Transverse colon (tissue), 4 donors: ENCODE data around the gene CCDC60.

Experiments used
- POLR2AphosphoS5 ChIP-seq, 3 donors: sonication (generic); formaldehyde crosslinking; IDR thresholded peaks; one replicate each; pipeline ENCODE4 v1.6.1; 2016; ENCODE audit warnings: antibody characterized with exemption in 3 of 3
- TF ChIP-seq, protein P1 (sequence below), 5 experiments: fragments of 200-600 bp in 3 of 5; fragments of 450-650 bp in 2 of 5; sonication (generic) in 3 of 5; IDR thresholded peaks; 1 replicate in 2 of 5; 2 replicates in 3 of 5; pipeline ENCODE4 v1.5.1; 2016 to 2017; ENCODE audit warnings: antibody characterized with exemption in 5 of 5, inconsistent platforms in 3 of 5, mild to moderate bottlenecking in 2 of 5, moderate library complexity in 1 of 5

DNA sequence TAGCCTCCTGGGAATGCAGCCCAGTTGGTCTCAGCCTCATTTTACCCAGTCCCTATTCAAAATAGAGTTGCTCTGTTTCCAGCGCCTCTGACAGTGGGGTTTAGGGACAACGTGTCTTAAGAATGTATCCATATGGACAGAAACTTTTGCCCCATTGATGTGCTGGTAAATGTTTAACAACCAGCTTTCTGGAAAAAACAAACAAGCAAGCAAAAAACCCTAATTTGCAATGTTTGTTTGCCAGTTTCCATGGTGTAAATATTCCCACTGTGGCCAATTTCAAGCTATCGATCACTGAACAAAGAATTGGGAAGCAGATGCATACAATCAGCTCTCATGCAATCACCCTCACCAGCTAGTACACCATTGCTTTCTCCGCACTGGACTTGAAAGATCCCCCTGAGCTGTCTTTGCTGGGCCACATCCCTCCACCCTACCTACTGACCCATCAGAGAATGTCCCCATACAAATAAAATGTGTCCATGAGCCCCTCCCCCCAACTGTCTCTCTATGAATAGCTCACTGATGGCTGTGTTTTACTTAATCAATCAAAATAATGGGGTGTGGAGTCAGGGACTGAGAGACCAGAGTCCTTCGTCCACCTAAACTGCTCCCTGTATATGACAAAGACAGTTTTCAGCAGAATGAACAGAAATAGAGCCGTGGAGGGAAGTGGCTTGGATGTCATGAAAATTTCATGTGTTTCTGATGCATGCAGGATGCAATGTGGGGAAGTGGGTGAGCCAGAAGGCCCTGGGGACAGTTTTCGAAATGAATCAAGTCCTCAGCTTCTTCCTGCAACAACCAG, 40.8 kb downstream of the CCDC60 start:
- TF ChIP-seq, protein P1, sequence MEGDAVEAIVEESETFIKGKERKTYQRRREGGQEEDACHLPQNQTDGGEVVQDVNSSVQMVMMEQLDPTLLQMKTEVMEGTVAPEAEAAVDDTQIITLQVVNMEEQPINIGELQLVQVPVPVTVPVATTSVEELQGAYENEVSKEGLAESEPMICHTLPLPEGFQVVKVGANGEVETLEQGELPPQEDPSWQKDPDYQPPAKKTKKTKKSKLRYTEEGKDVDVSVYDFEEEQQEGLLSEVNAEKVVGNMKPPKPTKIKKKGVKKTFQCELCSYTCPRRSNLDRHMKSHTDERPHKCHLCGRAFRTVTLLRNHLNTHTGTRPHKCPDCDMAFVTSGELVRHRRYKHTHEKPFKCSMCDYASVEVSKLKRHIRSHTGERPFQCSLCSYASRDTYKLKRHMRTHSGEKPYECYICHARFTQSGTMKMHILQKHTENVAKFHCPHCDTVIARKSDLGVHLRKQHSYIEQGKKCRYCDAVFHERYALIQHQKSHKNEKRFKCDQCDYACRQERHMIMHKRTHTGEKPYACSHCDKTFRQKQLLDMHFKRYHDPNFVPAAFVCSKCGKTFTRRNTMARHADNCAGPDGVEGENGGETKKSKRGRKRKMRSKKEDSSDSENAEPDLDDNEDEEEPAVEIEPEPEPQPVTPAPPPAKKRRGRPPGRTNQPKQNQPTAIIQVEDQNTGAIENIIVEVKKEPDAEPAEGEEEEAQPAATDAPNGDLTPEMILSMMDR (IDR thresholded peaks at IDR 0.05): no peak
- TF ChIP-seq POLR2AphosphoS5 (IDR thresholded peaks at IDR 0.05): no peak
